ENCODE data around the gene CAMK2N2. TPM values are rescaled to one million over a fixed set of nuclear protein-coding genes. Genes with fewer than 3 reads are reported as not detected.

The CAMK2N2 gene
- total and polyA plus RNA-seq, 9 of the 15 experiments (the other 6 are each of a cell fraction or from before 2014, with no cell fraction given): 0.08 to 0.22 (median 0.11) TPM; not detected in 5

DNA sequence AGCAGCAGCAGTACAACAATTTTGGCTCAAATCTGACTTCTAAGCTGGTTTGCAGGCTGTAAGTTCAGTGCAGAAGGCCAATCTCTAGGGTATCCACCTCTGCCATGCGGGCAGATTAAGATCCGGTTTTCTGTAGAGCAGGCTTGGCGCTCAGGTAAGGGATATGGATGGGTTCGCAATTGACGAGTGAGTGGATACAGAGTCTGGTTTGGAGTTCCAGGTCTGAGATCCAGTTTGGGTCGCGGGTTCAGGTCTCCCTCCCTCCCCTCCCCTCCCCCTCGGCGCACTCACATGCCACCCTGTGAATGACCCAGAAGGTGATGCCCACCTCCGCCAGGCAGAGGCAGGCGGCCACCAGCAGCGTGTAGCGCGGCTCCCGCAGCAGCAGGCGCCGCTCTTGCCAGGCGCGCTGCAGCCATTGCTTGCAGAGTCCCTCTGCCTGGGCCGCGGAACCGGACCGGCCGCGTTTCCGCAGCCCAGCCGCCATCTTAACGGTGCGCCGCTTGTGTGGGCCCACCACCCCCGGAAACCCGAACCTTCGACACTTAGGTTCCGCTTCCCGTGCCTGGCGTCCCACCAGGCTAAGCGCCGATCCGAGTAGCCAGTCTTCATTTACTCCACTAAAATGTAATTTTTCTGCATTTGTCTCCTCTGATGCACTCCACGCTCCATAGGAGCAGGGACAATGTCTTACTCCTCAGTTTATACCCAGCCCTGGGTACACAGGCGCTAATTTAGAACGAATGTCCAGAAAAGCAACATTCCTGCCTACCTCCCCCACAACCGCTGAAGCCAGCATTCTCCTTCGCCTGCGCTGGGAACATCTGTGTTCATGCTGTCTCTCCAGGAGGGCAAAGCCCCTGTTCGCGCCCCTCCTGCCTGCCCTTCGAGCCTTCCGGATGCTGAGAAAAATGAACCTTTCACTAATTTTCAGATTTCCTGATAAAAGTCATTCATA lies 12.6 kb downstream of the CAMK2N2 start, which contains the start of gene ALG3 (continued):
- TF ChIP-seq CBX1 (IDR thresholded peaks at IDR 0.05; ENCODE audit: low read depth) (peak; percentile 89), BRF2 (IDR thresholded peaks at IDR 0.05; ENCODE audit: borderline replicate concordance, insufficient read depth, insufficient read length) (no peak), ZNF146 (CRISPR knock-in tag; IDR thresholded peaks at IDR 0.05; ENCODE audit: unreplicated experiment) (peak; percentile 25), ZNF707 (CRISPR knock-in tag; conservative IDR thresholded peaks at IDR 0.05) (no peak), HINFP (tag; conservative IDR thresholded peaks at IDR 0.05; ENCODE audit: low read depth) (no peak), ZNF124 (CRISPR knock-in tag; IDR thresholded peaks at IDR 0.05) (no peak), BCL6 (CRISPR knock-in tag; IDR thresholded peaks at IDR 0.05) (no peak), NCOA1 (IDR thresholded peaks at IDR 0.05; ENCODE audit: low read depth) (peak; percentile 95), KLF16 (IDR thresholded peaks at IDR 0.05) (no peak), RB1 (IDR thresholded peaks at IDR 0.05; ENCODE audit: low read depth) (peak; percentile 97), CTBP1 (IDR thresholded peaks at IDR 0.05; ENCODE audit: borderline replicate concordance) (peak; percentile 49; the same call in 1 of the 2 replicates), ZNF444 (CRISPR knock-in tag; IDR thresholded peaks at IDR 0.05) (peak; percentile 76), PYGO2 (tag; IDR thresholded peaks at IDR 0.05) (0 out of 2 replicates have a peak, but pooled peaks have one; percentile 16), MEIS2 (IDR thresholded peaks at IDR 0.05; ENCODE audit: partially characterized antibody) (no peak), RNF2 (IDR thresholded peaks at IDR 0.05) (peak; percentile 80), FOSL1 (tag; conservative IDR thresholded peaks at IDR 0.05) (no peak)
- TF ChIP-seq, protein P1, sequence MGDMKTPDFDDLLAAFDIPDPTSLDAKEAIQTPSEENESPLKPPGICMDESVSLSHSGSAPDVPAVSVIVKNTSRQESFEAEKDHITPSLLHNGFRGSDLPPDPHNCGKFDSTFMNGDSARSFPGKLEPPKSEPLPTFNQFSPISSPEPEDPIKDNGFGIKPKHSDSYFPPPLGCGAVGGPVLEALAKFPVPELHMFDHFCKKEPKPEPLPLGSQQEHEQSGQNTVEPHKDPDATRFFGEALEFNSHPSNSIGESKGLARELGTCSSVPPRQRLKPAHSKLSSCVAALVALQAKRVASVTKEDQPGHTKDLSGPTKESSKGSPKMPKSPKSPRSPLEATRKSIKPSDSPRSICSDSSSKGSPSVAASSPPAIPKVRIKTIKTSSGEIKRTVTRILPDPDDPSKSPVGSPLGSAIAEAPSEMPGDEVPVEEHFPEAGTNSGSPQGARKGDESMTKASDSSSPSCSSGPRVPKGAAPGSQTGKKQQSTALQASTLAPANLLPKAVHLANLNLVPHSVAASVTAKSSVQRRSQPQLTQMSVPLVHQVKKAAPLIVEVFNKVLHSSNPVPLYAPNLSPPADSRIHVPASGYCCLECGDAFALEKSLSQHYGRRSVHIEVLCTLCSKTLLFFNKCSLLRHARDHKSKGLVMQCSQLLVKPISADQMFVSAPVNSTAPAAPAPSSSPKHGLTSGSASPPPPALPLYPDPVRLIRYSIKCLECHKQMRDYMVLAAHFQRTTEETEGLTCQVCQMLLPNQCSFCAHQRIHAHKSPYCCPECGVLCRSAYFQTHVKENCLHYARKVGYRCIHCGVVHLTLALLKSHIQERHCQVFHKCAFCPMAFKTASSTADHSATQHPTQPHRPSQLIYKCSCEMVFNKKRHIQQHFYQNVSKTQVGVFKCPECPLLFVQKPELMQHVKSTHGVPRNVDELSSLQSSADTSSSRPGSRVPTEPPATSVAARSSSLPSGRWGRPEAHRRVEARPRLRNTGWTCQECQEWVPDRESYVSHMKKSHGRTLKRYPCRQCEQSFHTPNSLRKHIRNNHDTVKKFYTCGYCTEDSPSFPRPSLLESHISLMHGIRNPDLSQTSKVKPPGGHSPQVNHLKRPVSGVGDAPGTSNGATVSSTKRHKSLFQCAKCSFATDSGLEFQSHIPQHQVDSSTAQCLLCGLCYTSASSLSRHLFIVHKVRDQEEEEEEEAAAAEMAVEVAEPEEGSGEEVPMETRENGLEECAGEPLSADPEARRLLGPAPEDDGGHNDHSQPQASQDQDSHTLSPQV (IDR thresholded peaks at IDR 0.05): no peak
- TF ChIP-seq, protein P2, sequence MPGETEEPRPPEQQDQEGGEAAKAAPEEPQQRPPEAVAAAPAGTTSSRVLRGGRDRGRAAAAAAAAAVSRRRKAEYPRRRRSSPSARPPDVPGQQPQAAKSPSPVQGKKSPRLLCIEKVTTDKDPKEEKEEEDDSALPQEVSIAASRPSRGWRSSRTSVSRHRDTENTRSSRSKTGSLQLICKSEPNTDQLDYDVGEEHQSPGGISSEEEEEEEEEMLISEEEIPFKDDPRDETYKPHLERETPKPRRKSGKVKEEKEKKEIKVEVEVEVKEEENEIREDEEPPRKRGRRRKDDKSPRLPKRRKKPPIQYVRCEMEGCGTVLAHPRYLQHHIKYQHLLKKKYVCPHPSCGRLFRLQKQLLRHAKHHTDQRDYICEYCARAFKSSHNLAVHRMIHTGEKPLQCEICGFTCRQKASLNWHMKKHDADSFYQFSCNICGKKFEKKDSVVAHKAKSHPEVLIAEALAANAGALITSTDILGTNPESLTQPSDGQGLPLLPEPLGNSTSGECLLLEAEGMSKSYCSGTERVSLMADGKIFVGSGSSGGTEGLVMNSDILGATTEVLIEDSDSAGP (CRISPR knock-in tag; IDR thresholded peaks at IDR 0.05): 0 out of 2 replicates have a peak, but pooled peaks have one; percentile 47

Measured in K562 (cell line).